OCI-M1 (cell line): ENCODE data around the gene EIF4G3.
"Not testable (repeated sequence)": the region's sequence is repeated elsewhere in the genome, so short reads cannot be mapped to it uniquely, and the experiment has no call there.

Experiments
- DNase-seq: peaks from one replicate; lab custom pipeline; 2025; lab: John Stamatoyannopoulos, UW

Gene EIF4G3

GRCh38 chr1:21153388-21153787, 23.3 kb downstream of the EIF4G3 start:
- DNase-seq: no peak

DNA sequence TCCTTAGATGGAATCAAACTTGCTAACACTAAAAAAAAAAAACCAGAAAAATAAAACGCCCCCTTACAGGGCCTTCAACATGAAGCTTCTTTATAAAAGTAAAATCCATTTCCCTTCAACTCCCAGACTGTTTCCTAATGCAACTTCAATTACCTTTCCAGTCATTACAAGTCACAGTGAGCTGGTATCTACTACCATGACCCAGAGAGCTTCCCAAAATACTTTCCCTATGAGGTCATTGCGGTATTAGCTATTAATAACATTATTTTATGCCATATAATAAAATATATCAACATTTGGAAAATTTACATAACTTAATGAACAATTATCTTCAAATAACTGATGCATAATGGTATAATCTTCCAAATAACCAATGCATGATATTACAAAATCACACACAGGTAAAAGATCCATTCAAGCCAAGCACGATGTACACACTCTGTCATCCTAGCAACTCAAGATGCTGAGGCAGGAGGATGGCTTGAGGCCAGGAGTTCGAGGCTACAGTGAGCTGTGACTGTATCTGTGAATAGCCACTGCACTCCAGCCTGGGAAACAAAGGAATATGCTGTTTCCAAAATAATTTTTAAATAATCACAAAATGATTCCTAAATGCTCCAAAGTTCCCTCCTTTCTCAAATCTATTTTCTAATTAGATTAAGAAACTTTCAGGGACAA, 24.1 kb downstream of the EIF4G3 start:
- no peak for DNase-seq

DNA sequence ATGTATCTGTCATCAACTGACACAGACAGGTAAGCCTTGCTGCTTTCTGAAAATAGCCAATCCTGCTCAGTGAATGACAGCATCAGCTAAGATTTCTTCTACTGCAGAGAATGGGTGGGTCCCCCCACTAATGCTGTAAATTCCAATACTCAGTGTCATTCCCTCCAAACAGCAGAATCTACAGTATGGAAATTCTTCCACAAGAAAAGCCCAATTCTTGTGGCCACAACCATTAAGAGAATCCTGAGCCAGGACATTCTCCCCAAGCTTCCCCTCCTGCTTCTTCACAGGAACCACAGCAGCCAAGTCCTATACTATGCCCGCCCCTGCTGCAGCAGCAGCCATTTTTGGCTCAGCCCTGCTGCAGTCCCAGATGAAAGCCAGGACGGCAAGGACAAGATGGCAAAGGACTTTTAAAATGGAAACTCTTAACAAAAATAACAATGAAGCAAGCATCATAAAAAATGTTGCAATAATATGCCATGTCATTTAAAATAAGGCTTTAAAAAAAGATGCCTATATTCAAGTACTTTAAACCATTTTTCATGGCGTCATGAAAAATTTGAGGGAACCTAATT, 26.8 kb downstream of the EIF4G3 start:
- no peak for DNase-seq

GRCh38 chr1:21149430-21149854, 27.3 kb downstream of the EIF4G3 start:
- DNase-seq: no peak

GRCh38 chr1:21143752-21144151, 32.9 kb downstream of the EIF4G3 start:
- no peak for DNase-seq

GRCh38 chr1:21143138-21143537, 33.6 kb downstream of the EIF4G3 start:
- DNase-seq: no peak

DNA sequence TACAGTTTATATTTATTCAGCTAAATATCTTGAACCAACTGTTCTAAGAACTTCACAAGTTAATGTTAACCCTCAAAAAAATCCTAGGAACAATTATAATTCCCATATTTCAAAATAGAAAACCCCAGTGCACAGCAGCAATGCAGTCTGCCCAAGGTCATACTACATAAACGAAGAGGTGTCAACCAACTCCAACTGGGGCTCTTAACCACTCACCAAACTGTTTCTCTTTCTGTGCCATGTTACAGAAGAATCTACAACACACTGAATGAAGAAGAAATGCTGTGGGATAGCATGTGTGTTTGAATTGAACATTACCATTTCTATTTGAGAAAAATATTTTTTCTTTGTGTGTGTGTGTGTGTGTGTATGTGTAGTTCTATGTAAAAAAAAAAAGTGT, 35.7 kb downstream of the EIF4G3 start:
- DNase-seq: no peak

DNA sequence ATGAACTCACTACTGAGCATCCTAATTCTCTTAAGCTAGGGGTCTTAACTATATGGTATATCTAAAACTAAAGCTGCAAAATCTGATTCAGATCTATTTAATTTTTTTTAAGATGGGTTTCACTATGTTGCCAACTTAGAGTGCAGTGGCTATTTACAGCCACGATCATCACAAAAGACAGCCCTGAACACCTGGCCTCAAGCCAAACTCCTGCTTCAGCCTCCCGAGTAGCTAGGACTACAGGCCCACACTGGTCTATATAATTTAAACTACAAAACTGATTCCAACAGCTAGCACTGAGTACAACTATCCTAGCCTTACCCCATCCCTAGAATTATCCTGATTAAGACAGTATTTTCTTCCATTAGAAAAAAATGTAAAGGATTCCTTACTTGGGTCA, 37.1 kb downstream of the EIF4G3 start:
- DNase-seq: no peak

GRCh38 chr1:21136344-21136743, 40.4 kb downstream of the EIF4G3 start:
- not testable (repeated sequence) for DNase-seq

- DNase-seq: no peak
These were observed 45.5 kb downstream of the EIF4G3 start for GRCh38 chr1:21131200-21131599.

DNA sequence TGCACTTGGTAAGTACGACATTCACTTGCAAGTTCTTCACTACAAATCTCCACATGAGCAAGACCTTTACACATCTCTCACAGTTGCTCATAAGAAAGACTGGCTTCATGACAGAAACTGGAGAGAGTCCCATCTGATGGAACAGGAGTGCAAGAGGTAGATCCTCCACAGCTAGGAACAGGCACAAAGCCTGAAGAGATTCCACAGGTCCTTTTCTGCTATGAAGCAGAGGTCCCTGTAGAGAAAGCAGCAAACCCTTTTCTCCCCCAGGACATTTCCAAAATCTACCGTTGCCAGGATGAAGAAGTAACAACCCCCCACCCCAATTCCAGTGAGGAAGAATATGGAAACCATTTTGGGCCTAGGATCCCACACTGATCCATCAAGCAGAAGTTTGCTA, 47.3 kb downstream of the EIF4G3 start:
- DNase-seq: no peak

DNA sequence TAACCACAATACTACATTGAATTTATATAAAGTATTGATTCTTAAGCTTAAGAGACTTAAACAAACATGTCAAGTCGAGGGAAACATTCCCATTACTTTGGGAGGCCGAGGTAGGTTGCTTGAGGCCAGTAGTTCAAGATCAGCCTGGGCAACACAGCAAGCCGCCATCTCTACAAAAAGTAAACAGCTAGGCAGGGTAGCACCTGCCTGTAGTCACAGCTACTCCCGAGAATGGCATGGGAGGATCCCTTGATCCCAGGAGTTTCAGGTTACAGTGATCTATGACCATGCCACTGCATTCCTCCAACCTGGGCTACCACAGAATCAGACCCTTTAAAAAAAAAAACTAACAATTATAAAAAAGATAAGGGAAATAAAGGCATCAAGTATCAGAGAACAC, 50.4 kb downstream of the EIF4G3 start:
- no peak for DNase-seq

GRCh38 chr1:21124846-21125245, 51.9 kb downstream of the EIF4G3 start:
- peak; percentile 33 for DNase-seq

DNA sequence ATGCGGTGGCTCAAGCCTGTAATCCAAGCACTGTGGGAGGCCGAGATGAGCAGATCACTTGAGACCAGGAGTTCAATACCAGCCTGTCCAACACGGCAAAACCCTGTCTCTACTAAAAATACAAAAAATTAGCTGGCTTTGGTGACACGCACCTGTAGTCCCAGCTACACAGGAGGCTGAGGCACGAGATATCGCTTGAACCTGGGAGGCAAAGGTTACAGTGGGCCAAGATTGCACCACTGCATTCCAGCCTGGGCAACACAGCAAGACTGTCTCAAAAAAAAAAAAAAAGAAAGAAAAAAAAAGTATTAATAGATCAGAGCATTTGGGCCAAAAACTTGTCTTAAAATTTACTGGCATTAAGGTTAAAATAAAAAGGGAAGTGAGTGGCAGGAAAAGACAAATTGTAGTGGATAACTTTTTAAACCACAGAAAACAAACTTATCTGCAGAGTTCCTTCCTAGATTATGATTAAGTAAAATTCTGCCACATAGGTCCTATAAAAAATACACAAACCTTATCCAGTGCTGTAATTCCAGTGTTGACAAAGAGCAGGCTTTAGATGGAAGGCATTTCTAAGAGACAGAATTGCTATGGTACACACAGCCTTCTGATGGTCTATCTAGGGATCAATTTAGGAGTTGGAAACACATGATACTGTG, 53.3 kb downstream of the EIF4G3 start:
- DNase-seq: peak; percentile 41

DNA sequence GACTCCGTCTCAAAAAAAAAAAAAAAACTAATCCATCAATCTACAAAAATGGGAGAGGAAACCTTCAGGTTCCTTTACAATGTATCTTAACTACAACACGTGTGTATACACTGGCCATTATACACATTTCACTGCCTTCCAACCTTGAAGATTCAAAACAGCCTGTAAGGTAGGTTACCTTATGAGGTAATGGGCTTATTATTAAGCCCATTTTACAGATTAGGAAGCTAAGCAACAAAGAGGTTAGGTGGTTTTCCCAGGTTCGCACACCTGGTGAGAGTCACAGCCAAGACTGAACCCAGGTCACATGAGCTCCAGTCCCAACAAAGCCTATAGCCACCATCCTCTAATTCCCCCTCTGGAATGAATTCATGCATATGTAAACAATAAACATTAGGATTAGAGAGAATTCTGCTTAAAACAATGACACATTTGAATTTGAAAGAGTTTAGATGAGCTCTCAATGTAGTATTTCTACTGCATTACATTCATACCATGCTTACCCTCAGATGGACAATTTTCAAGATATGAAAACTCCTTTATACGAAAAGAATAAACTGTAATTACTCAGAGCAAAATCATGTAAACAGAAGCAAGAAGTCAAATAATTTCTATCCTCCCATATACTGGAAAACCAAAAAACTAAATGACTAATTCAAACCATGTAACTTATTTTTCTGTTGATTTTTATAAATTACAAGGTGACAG, 54.8 kb downstream of the EIF4G3 start:
- DNase-seq: no peak

- DNase-seq: no peak
These were observed 58.5 kb downstream of the EIF4G3 start for GRCh38 chr1:21118167-21118566.

- DNase-seq: peak; percentile 77
These were observed 59.1 kb downstream of the EIF4G3 start for GRCh38 chr1:21117597-21118001.

DNA sequence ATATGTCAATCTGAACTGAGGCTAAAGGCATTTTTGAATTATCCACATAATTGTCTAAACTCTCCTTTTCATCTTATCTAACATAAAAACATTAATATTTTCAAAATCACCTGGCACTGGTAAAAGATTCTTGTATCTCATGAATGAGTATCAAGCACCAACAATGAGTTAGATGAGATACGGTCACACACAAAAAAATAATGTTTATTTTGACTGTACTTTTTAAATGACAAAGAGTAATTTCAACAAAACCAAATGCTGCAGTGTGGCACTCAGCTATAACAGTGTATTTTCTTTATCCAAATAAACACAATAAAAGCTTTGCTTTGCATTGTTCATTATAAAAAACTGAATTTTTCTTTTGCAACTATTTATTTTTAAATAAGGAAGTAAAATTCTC, 59.5 kb downstream of the EIF4G3 start:
- DNase-seq: no peak

GRCh38 chr1:21115098-21115760, 61.5 kb downstream of the EIF4G3 start:
- DNase-seq: no peak

- no peak for DNase-seq
These were observed 62.3 kb downstream of the EIF4G3 start for GRCh38 chr1:21114431-21114830.

DNA sequence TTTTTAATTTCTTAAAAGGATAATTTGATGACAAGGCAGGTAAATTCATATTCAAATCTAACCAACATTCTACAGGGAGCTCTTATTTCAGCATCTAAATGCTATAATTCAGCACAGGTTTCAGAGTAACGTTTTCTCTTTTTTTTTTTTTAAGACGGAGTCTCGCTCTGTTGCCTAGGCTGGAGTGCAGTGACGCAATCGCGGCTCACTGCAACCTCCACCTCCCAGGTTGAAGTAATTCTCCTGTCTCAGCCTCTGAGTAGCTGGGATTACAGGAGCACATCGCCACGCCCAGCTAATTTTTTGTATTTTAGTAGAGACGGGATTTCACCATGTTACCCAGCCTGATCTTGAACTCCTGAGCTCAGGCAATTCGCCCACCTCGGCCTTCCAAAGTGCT, 66.5 kb downstream of the EIF4G3 start:
- DNase-seq: no peak

- no peak for DNase-seq
These were observed 70.0 kb downstream of the EIF4G3 start for GRCh38 chr1:21106709-21107108.
